Measurements from ENCODE around the gene UBE2U. TPM values are rescaled to one million over a fixed set of nuclear protein-coding genes. Genes with fewer than 3 reads are reported as not detected.

UBE2U gene
- total and polyA plus RNA-seq, 2 of the 4 experiments (the other 2 are of a cell fraction) = not detected

GRCh38 chr1:64235910-64236309 lies 32.5 kb downstream of the UBE2U start:
- dilution Hi-C loops (cut with HindIII; ENCODE audit: low sequenced_read_pairs, unreplicated experiment) (no loop called here), intact Hi-C loops (cut with micrococcal nuclease) (no loop called here), in situ Hi-C loops (cut with MboI; ENCODE audit: low sequenced_read_pairs) (no loop called here)
- Histone ChIP-seq H3K4me2 (ENCODE audit: low read depth, low read length) (no peak overlapping the region), H2BK120ac (ENCODE audit: low read depth, low read length) (no peak overlapping the region), H3K14ac (replicated peaks; ENCODE audit: low read depth, low read length) (no peak overlapping the region), H2AFZ (replicated peaks; ENCODE audit: low read length, poor library complexity) (no peak overlapping the region), H3K27me3 (ENCODE audit: control insufficient read depth, insufficient read depth, low read length) (peaks cover 6% of the 10 kb centered on the region; the same call in 1 of the 2 replicates), H3K4ac (ENCODE audit: low read depth, low read length) (no peak overlapping the region), H3K56ac (ENCODE audit: extremely low read depth, insufficient read depth, low read length) (no peak overlapping the region), H3K9me3 (ENCODE audit: control insufficient read depth, insufficient read depth, low read length) (no peaks in the 10 kb centered on the region), H2BK5ac (ENCODE audit: low read depth, low read length, poor library complexity, severe bottlenecking) (no peak overlapping the region), H2BK20ac (ENCODE audit: low read depth, low read length) (no peak overlapping the region), H4K20me1 (ENCODE audit: insufficient read depth, low read length) (no peaks in the 10 kb centered on the region), H3K79me1 (ENCODE audit: low read depth in 1 of 2, low read length in 2 of 2) (no peaks in the 10 kb centered on the region), H3K4me3 (ENCODE audit: insufficient read depth, low read depth, low read length) (no peak overlapping the region), H3K18ac (ENCODE audit: low read depth, low read length) (no peak overlapping the region), H3K9ac (ENCODE audit: low read depth, low read length) (no peak overlapping the region), H3K23ac (ENCODE audit: low read depth, low read length) (no peak overlapping the region), H3K9me1 (ENCODE audit: insufficient read depth, low read length) (no peaks in the 10 kb centered on the region), H2BK15ac (ENCODE audit: low read depth, low read length) (no peak overlapping the region), H4K91ac (ENCODE audit: insufficient read depth, low read depth, low read length) (no peak overlapping the region), H3K36me3 (ENCODE audit: control insufficient read depth, insufficient read depth, low read length) (no peaks in the 10 kb centered on the region), H3K4me1 (ENCODE audit: control insufficient read depth, insufficient read depth, low read length) (no peaks in the 10 kb centered on the region), H2AK9ac (replicated peaks; ENCODE audit: low read depth, low read length, poor library complexity) (no peak overlapping the region), H4K5ac (ENCODE audit: low read depth, low read length) (no peak overlapping the region), H4K8ac (ENCODE audit: low read depth in 2 of 2, low read length in 2 of 2) (no peak overlapping the region), H3K27ac (ENCODE audit: insufficient read depth, low read length) (no peak overlapping the region), H2AK5ac (ENCODE audit: low read depth, low read length) (no peak overlapping the region)
- TF ChIP-seq CTCF (conservative IDR thresholded peaks at IDR 0.05; ENCODE audit: low read depth, low read length) (no peak), SMC3 (IDR thresholded peaks at IDR 0.05; ENCODE audit: low read depth, low read length) (no peak), BHLHE40 (IDR thresholded peaks at IDR 0.05; ENCODE audit: low read depth, low read length) (no peak), MAFK (IDR thresholded peaks at IDR 0.05; ENCODE audit: low read depth, low read length) (no peak), NFE2L2 (IDR thresholded peaks at IDR 0.05; ENCODE audit: low read depth, low read length) (no peak), FOS (IDR thresholded peaks at IDR 0.05; ENCODE audit: low read depth, low read length) (no peak), MAZ (IDR thresholded peaks at IDR 0.05; ENCODE audit: borderline replicate concordance, low read depth, low read length) (no peak), CHD1 (IDR thresholded peaks at IDR 0.05; ENCODE audit: low read depth, low read length) (no peak), POLR2A (IDR thresholded peaks at IDR 0.05; ENCODE audit: low read depth, low read length) (no peak), RFX5 (IDR thresholded peaks at IDR 0.05; ENCODE audit: low read depth, low read length) (no peak), MXI1 (IDR thresholded peaks at IDR 0.05; ENCODE audit: borderline replicate concordance, low read depth, low read length) (no peak), CEBPB (IDR thresholded peaks at IDR 0.05; ENCODE audit: low read depth, low read length) (no peak), RCOR1 (IDR thresholded peaks at IDR 0.05; ENCODE audit: insufficient replicate concordance, low read length) (no peak), RAD21 (IDR thresholded peaks at IDR 0.05; ENCODE audit: low read length) (no peak)
- TF ChIP-seq, protein P1, sequence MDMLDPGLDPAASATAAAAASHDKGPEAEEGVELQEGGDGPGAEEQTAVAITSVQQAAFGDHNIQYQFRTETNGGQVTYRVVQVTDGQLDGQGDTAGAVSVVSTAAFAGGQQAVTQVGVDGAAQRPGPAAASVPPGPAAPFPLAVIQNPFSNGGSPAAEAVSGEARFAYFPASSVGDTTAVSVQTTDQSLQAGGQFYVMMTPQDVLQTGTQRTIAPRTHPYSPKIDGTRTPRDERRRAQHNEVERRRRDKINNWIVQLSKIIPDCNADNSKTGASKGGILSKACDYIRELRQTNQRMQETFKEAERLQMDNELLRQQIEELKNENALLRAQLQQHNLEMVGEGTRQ (IDR thresholded peaks at IDR 0.05; ENCODE audit: low read depth, low read length) = no peak
- TF ChIP-seq, protein P2, sequence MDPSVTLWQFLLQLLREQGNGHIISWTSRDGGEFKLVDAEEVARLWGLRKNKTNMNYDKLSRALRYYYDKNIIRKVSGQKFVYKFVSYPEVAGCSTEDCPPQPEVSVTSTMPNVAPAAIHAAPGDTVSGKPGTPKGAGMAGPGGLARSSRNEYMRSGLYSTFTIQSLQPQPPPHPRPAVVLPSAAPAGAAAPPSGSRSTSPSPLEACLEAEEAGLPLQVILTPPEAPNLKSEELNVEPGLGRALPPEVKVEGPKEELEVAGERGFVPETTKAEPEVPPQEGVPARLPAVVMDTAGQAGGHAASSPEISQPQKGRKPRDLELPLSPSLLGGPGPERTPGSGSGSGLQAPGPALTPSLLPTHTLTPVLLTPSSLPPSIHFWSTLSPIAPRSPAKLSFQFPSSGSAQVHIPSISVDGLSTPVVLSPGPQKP (IDR thresholded peaks at IDR 0.05; ENCODE audit: borderline replicate concordance, low read depth, low read length) = no peak
- no CpG with 5 or more reads among the region's 1 CpG for WGBS, 2 experiments (ENCODE audit: extremely low coverage in 2 of 2, insufficient read length in 1 of 2)
- ChIA-PET POLR2A (ENCODE audit: unreplicated experiment) (no interaction called here), CTCF (interaction anchor here (0.8 kb wide), 1 partner anchor 678 kb away, joined by 4 read pairs; no protein-coding TSS in a partner anchor)
- ATAC-seq (ENCODE audit: low read depth) (no peak), DNase-seq (no peak)
- no TSS peak for BruUV-seq (replicated peaks)
